Prostate gland (tissue), 2 donors: Measurements from ENCODE around the gene CROCC2.

Source experiments
- CTCF ChIP-seq, 4 experiments: fragments of 200-600 bp in 2 of 4; fragments of 450-650 bp in 2 of 4; sonication (generic) in 2 of 4; IDR thresholded peaks; 1 replicate in 3 of 4; 2 replicates in 1 of 4; pipeline ENCODE4 v1.5.1; 2016 to 2019; ENCODE audit warnings: antibody characterized with exemption in 4 of 4, mild to moderate bottlenecking in 2 of 4, moderate library complexity in 2 of 4
- POLR2AphosphoS5 ChIP-seq: sonication (generic); formaldehyde crosslinking; IDR thresholded peaks from one replicate; pipeline ENCODE4 v1.6.1; 2017; ENCODE audit warnings: antibody characterized with exemption

- TF ChIP-seq POLR2AphosphoS5 (no peak), CTCF (IDR thresholded peaks at IDR 0.05) (no peak)
These were observed 93.1 kb downstream of the CROCC2 start for GRCh38 chr2:240998995-240999791.
